PC-9 (cell line): ENCODE measurements around the gene BMF.

Experiments
- EZH2 ChIP-seq: fragments of 200-600 bp; sonication (generic); IDR thresholded peaks from 2 replicates; pipeline ENCODE4 v1.8.0; 2017; ENCODE audit warnings: antibody characterized with exemption, low read depth
- TF ChIP-seq, protein P1 (sequence below): fragments of 200-600 bp; sonication (generic); conservative IDR thresholded peaks from 2 replicates; pipeline ENCODE4 v1.6.1; 2017; ENCODE audit warnings: mixed run types, antibody characterized with exemption, mild to moderate bottlenecking, moderate library complexity

DNA sequence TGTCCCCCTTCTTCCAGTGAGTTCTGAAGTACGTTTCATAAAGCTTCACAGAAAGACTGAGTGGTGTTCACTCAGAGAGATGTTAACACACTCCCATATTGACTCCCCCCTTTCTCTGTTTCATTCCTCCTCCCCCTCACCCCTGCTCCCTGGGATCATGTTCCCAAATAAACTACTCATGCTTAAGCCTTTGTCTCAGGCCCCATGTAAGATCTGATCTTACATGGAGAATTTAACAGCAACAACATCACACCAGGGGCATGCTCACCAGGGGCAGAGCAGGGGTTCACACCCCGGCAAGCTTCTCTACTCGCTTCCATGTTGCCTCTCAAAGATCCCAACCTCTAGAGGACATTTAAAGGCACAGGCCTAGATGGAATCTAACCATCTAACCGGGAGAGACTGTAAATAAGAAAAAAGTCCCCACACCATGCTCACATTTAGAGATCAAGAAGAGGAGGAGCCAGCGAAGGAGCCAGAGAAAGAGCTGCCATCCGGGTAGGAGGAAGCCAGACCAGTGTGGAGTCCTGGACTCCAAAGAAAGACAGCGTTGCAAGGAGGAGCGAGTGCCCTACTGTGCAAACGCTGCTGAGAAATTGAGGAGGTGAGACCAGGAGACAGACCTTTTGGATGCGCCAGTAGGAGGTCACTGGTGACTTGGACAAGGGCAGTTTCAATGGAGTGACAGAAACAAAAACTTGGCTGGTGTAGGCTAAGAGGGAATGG, 48.3 kb downstream of the BMF start:
- TF ChIP-seq, protein P1, sequence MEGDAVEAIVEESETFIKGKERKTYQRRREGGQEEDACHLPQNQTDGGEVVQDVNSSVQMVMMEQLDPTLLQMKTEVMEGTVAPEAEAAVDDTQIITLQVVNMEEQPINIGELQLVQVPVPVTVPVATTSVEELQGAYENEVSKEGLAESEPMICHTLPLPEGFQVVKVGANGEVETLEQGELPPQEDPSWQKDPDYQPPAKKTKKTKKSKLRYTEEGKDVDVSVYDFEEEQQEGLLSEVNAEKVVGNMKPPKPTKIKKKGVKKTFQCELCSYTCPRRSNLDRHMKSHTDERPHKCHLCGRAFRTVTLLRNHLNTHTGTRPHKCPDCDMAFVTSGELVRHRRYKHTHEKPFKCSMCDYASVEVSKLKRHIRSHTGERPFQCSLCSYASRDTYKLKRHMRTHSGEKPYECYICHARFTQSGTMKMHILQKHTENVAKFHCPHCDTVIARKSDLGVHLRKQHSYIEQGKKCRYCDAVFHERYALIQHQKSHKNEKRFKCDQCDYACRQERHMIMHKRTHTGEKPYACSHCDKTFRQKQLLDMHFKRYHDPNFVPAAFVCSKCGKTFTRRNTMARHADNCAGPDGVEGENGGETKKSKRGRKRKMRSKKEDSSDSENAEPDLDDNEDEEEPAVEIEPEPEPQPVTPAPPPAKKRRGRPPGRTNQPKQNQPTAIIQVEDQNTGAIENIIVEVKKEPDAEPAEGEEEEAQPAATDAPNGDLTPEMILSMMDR, result no peak
- no peak for TF ChIP-seq EZH2
